Retinal pigment epithelial cell (primary cell): ENCODE measurements around the gene GALK1.

ENCODE experiments used
- DNase-seq: peaks from one replicate; pipeline ENCODE4 v3.0.0-alpha.2; 2010; ENCODE audit warnings: low read depth
- H3K4me3 ChIP-seq: 2 replicates; pipeline ENCODE4 v1.5.1; 2011; ENCODE audit warnings: mild to moderate bottlenecking, low read length, control low read depth, moderate library complexity
- CTCF ChIP-seq: conservative IDR thresholded peaks from 2 replicates; pipeline ENCODE4 v1.5.1; 2011; ENCODE audit warnings: low read depth, low read length, control low read depth, inconsistent platforms

The GALK1 gene

GRCh38 chr17:75724016-75725003 is 40.7 kb downstream of the GALK1 start:
- no peak overlapping the region for H3K4me3 ChIP-seq
- no peak for TF ChIP-seq CTCF
- DNase-seq: no peak

GRCh38 chr17:75723171-75723930 is 41.6 kb downstream of the GALK1 start:
- H3K4me3 ChIP-seq: peak overlapping the region; percentile 56
- no peak for DNase-seq
- no peak for TF ChIP-seq CTCF

- no peak for TF ChIP-seq CTCF
- H3K4me3 ChIP-seq: peak overlapping the region; percentile 56
- no peak for DNase-seq
Observed at GRCh38 chr17:75722542-75723095, 42.4 kb downstream of the GALK1 start.

- peak overlapping the region; percentile 56 for H3K4me3 ChIP-seq
- TF ChIP-seq CTCF: peak; percentile 16
- DNase-seq: no peak
Observed at GRCh38 chr17:75722076-75722475, 42.9 kb downstream of the GALK1 start.

GRCh38 chr17:75721463-75722011 is 43.5 kb downstream of the GALK1 start:
- peak overlapping the region; percentile 56 for H3K4me3 ChIP-seq
- no peak for TF ChIP-seq CTCF
- no peak for DNase-seq

- peak; percentile 52 for DNase-seq
- peak within 1 kb of the TSS; percentile 56 for H3K4me3 ChIP-seq
- no peak for TF ChIP-seq CTCF
Observed at GRCh38 chr17:75720656-75721462, 44.1 kb downstream of the GALK1 start, which contains the start of gene ITGB4. Gene ITGB4 (plus strand): TSS chr17:75721459. CDS start chr17:75724704, 3,245 bp downstream.
